SK-N-SH treated with all-trans-retinoic acid at 6 μM for 48 hours (cell line): ENCODE results near the gene ODAD2.
"Not testable (repeated sequence)": the region's sequence is repeated elsewhere in the genome, so short reads cannot be mapped to it uniquely, and the experiment has no call there.

Experiments used
- ATAC-seq: fragments of 200-7000 bp; cut with Tn5 transposase; 3 replicates; pipeline ENCODE4 v1.9.1; 2020; ENCODE audit warnings: mild to moderate bottlenecking, moderate library complexity
- ARNTL ChIP-seq: fragments of 450-650 bp; formaldehyde crosslinking; IDR thresholded peaks from 2 replicates; pipeline ENCODE4 v1.5.0; 2020; ENCODE audit warnings: low read depth, mild to moderate bottlenecking, moderate library complexity, borderline replicate concordance
- BACH2 ChIP-seq: fragments of 250-450 bp; sonication (Bioruptor Pico); IDR thresholded peaks from 2 replicates; pipeline ENCODE4 v1.9.0; 2021; ENCODE audit warnings: mild to moderate bottlenecking, borderline replicate concordance
- CSDC2 ChIP-seq: fragments of 250-450 bp; sonication (Bioruptor Pico); IDR thresholded peaks from 2 replicates; pipeline ENCODE4 v1.5.0; 2020; ENCODE audit warnings: mild to moderate bottlenecking, moderate library complexity
- ESRRG ChIP-seq: fragments of 250-450 bp; sonication (Bioruptor Pico); IDR thresholded peaks from 2 replicates; pipeline ENCODE4 v1.6.1; 2021; ENCODE audit warnings: mild to moderate bottlenecking
- GLIS3 ChIP-seq: fragments of 250-450 bp; sonication (Bioruptor Pico); IDR thresholded peaks from 2 replicates; pipeline ENCODE4 v1.5.0; 2020; ENCODE audit warnings: mild to moderate bottlenecking, moderate library complexity
- ISL1 ChIP-seq: fragments of 250-450 bp; sonication (Bioruptor Pico); IDR thresholded peaks from 2 replicates; pipeline ENCODE4 v2.1.2; 2022; ENCODE audit warnings: mild to moderate bottlenecking, moderate library complexity
- OSR1 ChIP-seq: fragments of 250-450 bp; sonication (Bioruptor Pico); IDR thresholded peaks from 2 replicates; pipeline ENCODE4 v1.8.0; 2022; ENCODE audit warnings: moderate library complexity, mild to moderate bottlenecking, inconsistent platforms
- RARB ChIP-seq: fragments of 250-450 bp; sonication (Bioruptor Pico); IDR thresholded peaks from 2 replicates; pipeline ENCODE4 v1.8.0; 2021; ENCODE audit warnings: mild to moderate bottlenecking, moderate library complexity
- SNAI2 ChIP-seq: fragments of 250-450 bp; sonication (Bioruptor Pico); IDR thresholded peaks from 2 replicates; pipeline ENCODE4 v1.5.0; 2020; ENCODE audit warnings: mild to moderate bottlenecking, moderate library complexity
- TOX ChIP-seq: fragments of 250-450 bp; sonication (Bioruptor Pico); IDR thresholded peaks from 2 replicates; pipeline ENCODE4 v1.8.0; 2021; ENCODE audit warnings: mild to moderate bottlenecking, moderate library complexity, borderline replicate concordance
- TSHZ2 ChIP-seq: fragments of 250-450 bp; sonication (Bioruptor Pico); IDR thresholded peaks from 2 replicates; pipeline ENCODE4 v1.5.0; 2020; ENCODE audit warnings: mild to moderate bottlenecking, moderate library complexity
- ZC3H10 ChIP-seq: fragments of 250-450 bp; sonication (Bioruptor Pico); IDR thresholded peaks from 2 replicates; pipeline ENCODE4 v1.5.1; 2021; ENCODE audit warnings: mild to moderate bottlenecking, moderate library complexity
- ZFP3 ChIP-seq: fragments of 250-450 bp; sonication (Bioruptor Pico); IDR thresholded peaks from 2 replicates; pipeline ENCODE4 v1.5.0; 2020; ENCODE audit warnings: mild to moderate bottlenecking, moderate library complexity
- ZFP30 ChIP-seq: fragments of 450-650 bp; formaldehyde crosslinking; IDR thresholded peaks from 2 replicates; pipeline ENCODE4 v1.5.0; 2022; ENCODE audit warnings: mild to moderate bottlenecking, moderate library complexity
- ZNF565 ChIP-seq: fragments of 450-650 bp; formaldehyde crosslinking; conservative IDR thresholded peaks from 2 replicates; pipeline ENCODE4 v1.5.0; 2020; ENCODE audit warnings: low read depth, mild to moderate bottlenecking, moderate library complexity
- ZNF70 ChIP-seq: fragments of 450-650 bp; formaldehyde crosslinking; IDR thresholded peaks from 2 replicates; pipeline ENCODE4 v1.5.0; 2020; ENCODE audit warnings: mild to moderate bottlenecking, moderate library complexity
- ZNF8 ChIP-seq: fragments of 450-650 bp; formaldehyde crosslinking; IDR thresholded peaks from 2 replicates; pipeline ENCODE4 v1.5.0; 2020; ENCODE audit warnings: mild to moderate bottlenecking, moderate library complexity
- TF ChIP-seq, protein P1 (sequence below): fragments of 250-450 bp; sonication (Bioruptor Pico); IDR thresholded peaks from 2 replicates; pipeline ENCODE4 v1.8.0; 2021; ENCODE audit warnings: low read depth, mild to moderate bottlenecking, moderate library complexity, borderline replicate concordance
- TF ChIP-seq, protein P2 (sequence below): fragments of 250-450 bp; sonication (Bioruptor Pico); IDR thresholded peaks from 2 replicates; pipeline ENCODE4 v1.5.1; 2021; ENCODE audit warnings: mild to moderate bottlenecking, moderate library complexity
- TF ChIP-seq, protein P3 (sequence below): fragments of 250-450 bp; sonication (Bioruptor Pico); IDR thresholded peaks from 2 replicates; pipeline ENCODE4 v1.5.1; 2020; ENCODE audit warnings: low read depth, mild to moderate bottlenecking, moderate library complexity
- TF ChIP-seq, protein P4 (sequence below): fragments of 250-450 bp; sonication (Bioruptor Pico); IDR thresholded peaks from 2 replicates; pipeline ENCODE4 v1.8.0; 2020; ENCODE audit warnings: mild to moderate bottlenecking, moderate library complexity, borderline replicate concordance

Gene ODAD2

GRCh38 chr10:27981744-27982143 is 17.1 kb downstream of the ODAD2 start:
- no peak for ATAC-seq
- no peak for TF ChIP-seq ZFP3
- TF ChIP-seq ZFP30 (CRISPR knock-in tag): no peak
- no peak for TF ChIP-seq SNAI2 (CRISPR knock-in tag)
- TF ChIP-seq ESRRG (CRISPR knock-in tag): no peak
- no peak for TF ChIP-seq ZNF70 (CRISPR knock-in tag)
- TF ChIP-seq, protein P1, sequence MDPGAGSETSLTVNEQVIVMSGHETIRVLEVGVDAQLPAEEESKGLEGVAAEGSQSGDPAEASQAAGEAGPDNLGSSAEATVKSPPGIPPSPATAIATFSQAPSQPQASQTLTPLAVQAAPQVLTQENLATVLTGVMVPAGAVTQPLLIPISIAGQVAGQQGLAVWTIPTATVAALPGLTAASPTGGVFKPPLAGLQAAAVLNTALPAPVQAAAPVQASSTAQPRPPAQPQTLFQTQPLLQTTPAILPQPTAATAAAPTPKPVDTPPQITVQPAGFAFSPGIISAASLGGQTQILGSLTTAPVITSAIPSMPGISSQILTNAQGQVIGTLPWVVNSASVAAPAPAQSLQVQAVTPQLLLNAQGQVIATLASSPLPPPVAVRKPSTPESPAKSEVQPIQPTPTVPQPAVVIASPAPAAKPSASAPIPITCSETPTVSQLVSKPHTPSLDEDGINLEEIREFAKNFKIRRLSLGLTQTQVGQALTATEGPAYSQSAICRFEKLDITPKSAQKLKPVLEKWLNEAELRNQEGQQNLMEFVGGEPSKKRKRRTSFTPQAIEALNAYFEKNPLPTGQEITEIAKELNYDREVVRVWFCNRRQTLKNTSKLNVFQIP: no peak
- TF ChIP-seq, protein P2, sequence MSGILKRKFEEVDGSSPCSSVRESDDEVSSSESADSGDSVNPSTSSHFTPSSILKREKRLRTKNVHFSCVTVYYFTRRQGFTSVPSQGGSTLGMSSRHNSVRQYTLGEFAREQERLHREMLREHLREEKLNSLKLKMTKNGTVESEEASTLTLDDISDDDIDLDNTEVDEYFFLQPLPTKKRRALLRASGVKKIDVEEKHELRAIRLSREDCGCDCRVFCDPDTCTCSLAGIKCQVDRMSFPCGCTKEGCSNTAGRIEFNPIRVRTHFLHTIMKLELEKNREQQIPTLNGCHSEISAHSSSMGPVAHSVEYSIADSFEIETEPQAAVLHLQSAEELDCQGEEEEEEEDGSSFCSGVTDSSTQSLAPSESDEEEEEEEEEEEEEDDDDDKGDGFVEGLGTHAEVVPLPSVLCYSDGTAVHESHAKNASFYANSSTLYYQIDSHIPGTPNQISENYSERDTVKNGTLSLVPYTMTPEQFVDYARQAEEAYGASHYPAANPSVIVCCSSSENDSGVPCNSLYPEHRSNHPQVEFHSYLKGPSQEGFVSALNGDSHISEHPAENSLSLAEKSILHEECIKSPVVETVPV: no peak
- TF ChIP-seq, protein P3, sequence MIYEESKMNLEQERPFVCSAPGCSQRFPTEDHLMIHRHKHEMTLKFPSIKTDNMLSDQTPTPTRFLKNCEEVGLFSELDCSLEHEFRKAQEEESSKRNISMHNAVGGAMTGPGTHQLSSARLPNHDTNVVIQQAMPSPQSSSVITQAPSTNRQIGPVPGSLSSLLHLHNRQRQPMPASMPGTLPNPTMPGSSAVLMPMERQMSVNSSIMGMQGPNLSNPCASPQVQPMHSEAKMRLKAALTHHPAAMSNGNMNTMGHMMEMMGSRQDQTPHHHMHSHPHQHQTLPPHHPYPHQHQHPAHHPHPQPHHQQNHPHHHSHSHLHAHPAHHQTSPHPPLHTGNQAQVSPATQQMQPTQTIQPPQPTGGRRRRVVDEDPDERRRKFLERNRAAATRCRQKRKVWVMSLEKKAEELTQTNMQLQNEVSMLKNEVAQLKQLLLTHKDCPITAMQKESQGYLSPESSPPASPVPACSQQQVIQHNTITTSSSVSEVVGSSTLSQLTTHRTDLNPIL (CRISPR knock-in tag): no peak
- no peak for TF ChIP-seq ISL1 (CRISPR knock-in tag)
- no peak for TF ChIP-seq RARB

- not testable (repeated sequence) for ATAC-seq
Observed at GRCh38 chr10:27970795-27971194, 28.1 kb downstream of the ODAD2 start.

DNA sequence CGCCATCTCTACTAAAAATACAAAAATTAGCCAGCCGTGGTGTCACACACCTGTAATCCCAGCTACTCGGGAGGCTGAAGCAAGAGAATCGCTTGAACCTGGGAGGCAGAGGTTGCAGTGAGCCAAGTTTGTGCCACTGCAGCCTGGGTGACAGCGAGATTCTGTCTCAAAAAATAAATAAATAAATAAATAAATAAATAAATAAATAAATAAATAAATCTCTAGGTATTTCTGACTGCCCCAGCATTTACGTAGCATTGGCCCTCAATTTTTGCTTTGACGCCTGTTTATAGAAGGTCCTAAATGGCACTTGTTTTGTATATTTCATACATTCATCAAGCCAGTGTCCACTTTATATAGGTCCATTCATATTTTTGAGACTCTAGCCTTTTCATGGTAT is 28.9 kb downstream of the ODAD2 start:
- ATAC-seq: not testable (repeated sequence)

GRCh38 chr10:27959093-27959715 is 39.7 kb downstream of the ODAD2 start:
- ATAC-seq: no peak
- TF ChIP-seq ZNF565 (CRISPR knock-in tag): no peak
- TF ChIP-seq, protein P4, sequence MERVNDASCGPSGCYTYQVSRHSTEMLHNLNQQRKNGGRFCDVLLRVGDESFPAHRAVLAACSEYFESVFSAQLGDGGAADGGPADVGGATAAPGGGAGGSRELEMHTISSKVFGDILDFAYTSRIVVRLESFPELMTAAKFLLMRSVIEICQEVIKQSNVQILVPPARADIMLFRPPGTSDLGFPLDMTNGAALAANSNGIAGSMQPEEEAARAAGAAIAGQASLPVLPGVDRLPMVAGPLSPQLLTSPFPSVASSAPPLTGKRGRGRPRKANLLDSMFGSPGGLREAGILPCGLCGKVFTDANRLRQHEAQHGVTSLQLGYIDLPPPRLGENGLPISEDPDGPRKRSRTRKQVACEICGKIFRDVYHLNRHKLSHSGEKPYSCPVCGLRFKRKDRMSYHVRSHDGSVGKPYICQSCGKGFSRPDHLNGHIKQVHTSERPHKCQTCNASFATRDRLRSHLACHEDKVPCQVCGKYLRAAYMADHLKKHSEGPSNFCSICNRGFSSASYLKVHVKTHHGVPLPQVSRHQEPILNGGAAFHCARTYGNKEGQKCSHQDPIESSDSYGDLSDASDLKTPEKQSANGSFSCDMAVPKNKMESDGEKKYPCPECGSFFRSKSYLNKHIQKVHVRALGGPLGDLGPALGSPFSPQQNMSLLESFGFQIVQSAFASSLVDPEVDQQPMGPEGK (CRISPR knock-in tag): no peak
- no peak for TF ChIP-seq ZNF70 (CRISPR knock-in tag)
- TF ChIP-seq, protein P3 (CRISPR knock-in tag): no peak
- TF ChIP-seq, protein P2: no peak
- no peak for TF ChIP-seq OSR1 (CRISPR knock-in tag)
- TF ChIP-seq, protein P1: no peak
- no peak for TF ChIP-seq GLIS3 (CRISPR knock-in tag)
- no peak for TF ChIP-seq RARB
- TF ChIP-seq TSHZ2 (CRISPR knock-in tag): no peak
- no peak for TF ChIP-seq ARNTL (CRISPR knock-in tag)
- TF ChIP-seq ISL1 (CRISPR knock-in tag): no peak
- TF ChIP-seq ZC3H10: no peak
- no peak for TF ChIP-seq ESRRG (CRISPR knock-in tag)
- no peak for TF ChIP-seq TOX (CRISPR knock-in tag)
- no peak for TF ChIP-seq SNAI2 (CRISPR knock-in tag)
- no peak for TF ChIP-seq ZFP30 (CRISPR knock-in tag)
- TF ChIP-seq BACH2 (CRISPR knock-in tag): no peak
- TF ChIP-seq ZNF8 (CRISPR knock-in tag): no peak
- TF ChIP-seq CSDC2 (CRISPR knock-in tag): no peak
- TF ChIP-seq, all 23 proteins: peak for 0

- ATAC-seq: not testable (repeated sequence)
Observed at GRCh38 chr10:27958383-27958782, 40.5 kb downstream of the ODAD2 start.
